HUES6 (cell line): ENCODE measurements around the gene MYH6.

Experiments
- H3K27ac ChIP-seq: 2 replicates; pipeline ENCODE4 v1.7.0; 2013; ENCODE audit warnings: low read depth, mild to moderate bottlenecking, low read length, inconsistent platforms
- H3K27me3 ChIP-seq: 2 replicates; pipeline ENCODE4 v1.6.1; 2013; ENCODE audit warnings: low read length; ENCODE audit not compliant: control insufficient read depth, insufficient read depth
- H3K36me3 ChIP-seq: 2 replicates; pipeline ENCODE4 v1.6.1; 2013; ENCODE audit warnings: low read length; ENCODE audit not compliant: control insufficient read depth, insufficient read depth
- H3K4me1 ChIP-seq: 2 replicates; pipeline ENCODE4 v1.6.1; 2013; ENCODE audit warnings: low read length; ENCODE audit not compliant: control insufficient read depth, insufficient read depth
- H3K4me3 ChIP-seq: 2 replicates; pipeline ENCODE4 v1.5.1; 2013; ENCODE audit warnings: low read depth, low read length
- H3K9ac ChIP-seq: one replicate; pipeline ENCODE4 v1.6.1; 2013; ENCODE audit warnings: mild to moderate bottlenecking, low read length
- H3K9me3 ChIP-seq: 2 replicates; pipeline ENCODE4 v1.6.1; 2013; ENCODE audit warnings: low read depth, low read length; ENCODE audit not compliant: control insufficient read depth, insufficient read depth

The MYH6 gene

DNA sequence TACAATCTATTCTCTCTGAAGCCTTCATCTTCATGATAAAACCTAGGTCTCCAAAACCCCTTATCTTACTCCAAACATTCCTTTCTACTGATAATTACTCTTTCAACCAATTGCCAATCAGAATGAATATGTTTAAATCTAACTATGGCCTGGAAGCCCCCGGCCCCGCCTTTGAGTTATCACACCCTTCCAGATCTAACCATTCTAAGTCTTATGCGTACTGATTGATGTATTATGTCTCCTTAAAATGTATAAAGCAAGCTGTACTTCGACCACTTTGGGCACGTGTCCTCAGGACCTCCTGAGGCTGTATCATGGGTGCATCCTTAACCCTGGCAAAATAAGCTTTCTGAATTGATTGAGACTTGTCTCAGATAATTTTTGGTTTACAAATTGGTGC is 72.5 kb downstream of the MYH6 start:
- no peak overlapping the region for H3K9ac ChIP-seq
- H3K9me3 ChIP-seq = peaks cover 23% of the 10 kb centered on the region
- H3K27me3 ChIP-seq = no peaks in the 10 kb centered on the region
- H3K27ac ChIP-seq = no peak overlapping the region
- H3K4me1 ChIP-seq = no peaks in the 10 kb centered on the region
- no peak overlapping the region for H3K4me3 ChIP-seq
- H3K36me3 ChIP-seq = no peaks in the 10 kb centered on the region
